ENCODE data around the gene ARHGEF17.
A peak's percentile ranks its signal among the peaks of the same experiment; 100 is the strongest.

ARHGEF17 gene

GRCh38 chr11:73293356-73293936, 14.6 kb upstream of the ARHGEF17 start:
- no peak for DNase-seq

- no peak for DNase-seq
These were observed 13.5 kb upstream of the ARHGEF17 start for GRCh38 chr11:73294604-73295003.

- DNase-seq: peak in 1 of 2 donors; percentile 34
These were observed 12.7 kb upstream of the ARHGEF17 start for GRCh38 chr11:73295241-73295995.

GRCh38 chr11:73295996-73296318, 12.1 kb upstream of the ARHGEF17 start:
- DNase-seq: no peak

GRCh38 chr11:73296501-73297230, 11.4 kb upstream of the ARHGEF17 start:
- DNase-seq: no peak

GRCh38 chr11:73297231-73297590, 10.9 kb upstream of the ARHGEF17 start:
- DNase-seq: no peak

GRCh38 chr11:73297702-73298101, 10.4 kb upstream of the ARHGEF17 start:
- no peak for DNase-seq

- DNase-seq: no peak
These were observed 9.8 kb upstream of the ARHGEF17 start for GRCh38 chr11:73298233-73298632.

- DNase-seq: no peak
These were observed 8.3 kb upstream of the ARHGEF17 start for GRCh38 chr11:73299751-73300150.

GRCh38 chr11:73306069-73306841, 1.8 kb upstream of the ARHGEF17 start:
- no peak for DNase-seq

GRCh38 chr11:73306977-73307322, 1.1 kb upstream of the ARHGEF17 start:
- DNase-seq: no peak

- DNase-seq: peak; percentile 78 to 82
These were observed 613 bp upstream of the ARHGEF17 start for GRCh38 chr11:73307323-73308002.

GRCh38 chr11:73308961-73309919, 1.2 kb downstream of the ARHGEF17 start:
- DNase-seq: peak in 1 of 2 donors; percentile 33

GRCh38 chr11:73310076-73310475, 2.0 kb downstream of the ARHGEF17 start:
- no peak for DNase-seq

GRCh38 chr11:73310661-73311393, 2.8 kb downstream of the ARHGEF17 start:
- DNase-seq: no peak

GRCh38 chr11:73311394-73311869, 3.4 kb downstream of the ARHGEF17 start:
- no peak for DNase-seq

GRCh38 chr11:73312036-73312435, 4.0 kb downstream of the ARHGEF17 start:
- no peak for DNase-seq

GRCh38 chr11:73312851-73313327, 4.8 kb downstream of the ARHGEF17 start:
- DNase-seq: no peak

GRCh38 chr11:73313652-73314051, 5.6 kb downstream of the ARHGEF17 start:
- no peak for DNase-seq

GRCh38 chr11:73314117-73314961, 6.3 kb downstream of the ARHGEF17 start:
- peak; percentile 67 to 69 for DNase-seq

Data from hippocampal formation (tissue), 2 donors.